ENCODE data around the gene CACNA2D2. TPM values are rescaled to one million over a fixed set of nuclear protein-coding genes. Genes with fewer than 3 reads are reported as not detected.

CACNA2D2 gene
- total RNA-seq, 4 donors from 2014 or later, result 0.19 to 3.6 (median 0.94) TPM

GRCh38 chr3:50339485-50340146 is 163.8 kb downstream of the CACNA2D2 start:
- TF ChIP-seq CTCF (IDR thresholded peaks at IDR 0.05), result no peak
- no peak for ATAC-seq (ENCODE audit: low FRiP score)
- DNase-seq (ENCODE audit: low spot score), result no peak

- TF ChIP-seq CTCF (IDR thresholded peaks at IDR 0.05), result no peak
- ATAC-seq (ENCODE audit: low FRiP score) (no peak), DNase-seq (ENCODE audit: low spot score) (no peak)
Measured at GRCh38 chr3:50338965-50339364, 164.5 kb downstream of the CACNA2D2 start.

GRCh38 chr3:50337175-50337861 is 166.1 kb downstream of the CACNA2D2 start:
- ATAC-seq (ENCODE audit: low FRiP score) (peak; percentile 90), DNase-seq (ENCODE audit: low spot score) (peak; percentile 94)
- no peak for TF ChIP-seq CTCF (IDR thresholded peaks at IDR 0.05)

- DNase-seq (ENCODE audit: low spot score) (no peak), ATAC-seq (ENCODE audit: low FRiP score) (peak; percentile 25)
- no peak for TF ChIP-seq CTCF (IDR thresholded peaks at IDR 0.05)
Measured at GRCh38 chr3:50336452-50337174, 166.8 kb downstream of the CACNA2D2 start.

- DNase-seq (ENCODE audit: low spot score), result no peak
- ATAC-seq (ENCODE audit: low FRiP score), result no peak
- no peak for TF ChIP-seq CTCF (IDR thresholded peaks at IDR 0.05)
Measured at GRCh38 chr3:50334339-50335075, 168.9 kb downstream of the CACNA2D2 start.

GRCh38 chr3:50333744-50334328 is 169.6 kb downstream of the CACNA2D2 start:
- ATAC-seq (ENCODE audit: low FRiP score), result no peak

More at GRCh38 chr3:50333744-50334328, 169.6 kb downstream of the CACNA2D2 start:
- no peak for TF ChIP-seq CTCF (IDR thresholded peaks at IDR 0.05)
- no peak for DNase-seq (ENCODE audit: low spot score)
